Measurements from ENCODE around the gene INPP5B.

The INPP5B gene

GRCh38 chr1:37853157-37853556, 93.7 kb downstream of the INPP5B start:
- peak overlapping the region; percentile 1 for H3K27ac Mint-ChIP-seq

DNA sequence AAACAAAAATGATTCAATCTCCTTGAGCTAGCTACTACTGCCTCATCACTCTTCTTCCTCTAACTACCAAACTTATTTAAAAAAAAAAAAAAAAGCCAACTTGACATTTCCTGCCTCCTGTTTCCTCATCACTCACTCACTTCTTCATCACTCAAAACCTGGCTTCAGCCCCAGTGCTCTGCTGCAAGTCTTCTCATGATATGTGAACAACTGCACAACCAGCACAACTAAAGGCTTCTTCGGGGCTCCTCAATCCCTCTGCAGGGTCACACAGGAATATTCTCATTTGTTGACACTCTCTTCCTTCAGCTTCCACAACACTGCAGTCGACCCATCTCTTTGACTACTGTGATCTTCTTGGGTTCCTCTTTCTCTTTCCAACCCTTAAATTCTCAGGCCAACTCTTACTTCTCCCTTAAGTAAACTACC, 95.1 kb downstream of the INPP5B start:
- H3K4me1 Mint-ChIP-seq (ENCODE audit: low read depth) = peaks cover 51% of the 10 kb centered on the region
- no peak overlapping the region for H3K27ac Mint-ChIP-seq

More at GRCh38 chr1:37853157-37853556, 93.7 kb downstream of the INPP5B start:
- Mint-ChIP-seq H3K27me3 (no peaks in the 10 kb centered on the region), H3K9me3 (ENCODE audit: low read depth) (no peaks in the 10 kb centered on the region), H3K36me3 (peaks cover 11% of the 10 kb centered on the region), H3K4me3 (no peak overlapping the region), H3K4me1 (ENCODE audit: low read depth) (peaks cover 56% of the 10 kb centered on the region)

DNA sequence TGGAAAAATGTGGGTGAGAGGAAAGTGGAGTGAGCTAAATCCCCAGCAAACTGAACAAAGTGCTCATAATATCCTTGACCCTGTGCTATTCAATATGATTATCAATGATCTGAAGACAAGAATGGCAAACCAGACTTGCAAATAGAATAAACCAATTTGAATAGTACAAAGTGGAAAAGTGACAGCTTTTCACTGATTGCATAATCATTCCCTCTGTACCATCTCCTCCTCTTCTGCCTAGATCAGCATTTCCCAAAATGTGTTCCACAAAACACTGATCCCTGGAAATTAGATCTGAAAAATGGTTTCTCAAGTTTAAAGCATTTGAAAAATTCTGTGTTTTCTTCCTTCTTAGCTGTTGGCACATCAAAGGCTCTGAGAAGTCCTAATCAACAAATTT, 95.6 kb downstream of the INPP5B start:
- peaks cover 54% of the 10 kb centered on the region for H3K4me1 Mint-ChIP-seq (ENCODE audit: low read depth)
- H3K27me3 Mint-ChIP-seq = no peaks in the 10 kb centered on the region
- H3K36me3 Mint-ChIP-seq = peaks cover 10% of the 10 kb centered on the region
- H3K27ac Mint-ChIP-seq = no peak overlapping the region
- no peak overlapping the region for H3K4me3 Mint-ChIP-seq
- no peaks in the 10 kb centered on the region for H3K9me3 Mint-ChIP-seq (ENCODE audit: low read depth)

More for the DNA sequence above, 95.1 kb downstream of the INPP5B start:
- Mint-ChIP-seq H3K4me3 (no peak overlapping the region), H3K36me3 (peaks cover 9% of the 10 kb centered on the region), H3K9me3 (ENCODE audit: low read depth) (no peaks in the 10 kb centered on the region), H3K27me3 (no peaks in the 10 kb centered on the region)

DNA sequence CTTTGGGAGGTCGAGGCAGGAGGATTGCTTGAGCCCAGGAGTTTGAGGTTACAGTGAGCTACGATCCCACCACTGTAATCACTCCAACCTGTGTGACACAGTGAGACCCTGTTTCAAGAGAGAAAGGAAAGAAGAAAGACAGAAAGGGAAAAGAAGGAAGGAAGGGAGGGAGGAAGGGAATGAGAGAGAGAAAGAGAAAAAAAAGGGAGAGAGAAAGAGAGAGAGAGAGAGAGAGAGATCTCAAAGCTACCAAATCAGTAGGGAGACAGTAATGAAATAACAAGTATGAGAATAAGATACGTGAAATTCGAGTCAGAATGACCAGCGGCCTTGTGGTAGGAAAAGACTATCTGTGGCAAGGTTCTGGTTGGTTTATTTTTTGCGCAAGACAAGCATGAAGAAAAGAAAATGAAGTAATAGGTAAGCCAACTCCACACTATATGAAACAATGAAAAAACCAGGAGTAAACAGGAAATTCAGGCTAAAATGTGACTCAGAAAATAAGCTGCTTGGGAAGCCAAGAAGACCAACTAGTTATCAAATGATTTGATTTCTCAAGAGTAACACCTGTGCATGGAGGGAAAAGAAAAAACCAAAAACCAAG, 96.4 kb downstream of the INPP5B start:
- peaks cover 10% of the 10 kb centered on the region for H3K36me3 Mint-ChIP-seq
- H3K27ac Mint-ChIP-seq = no peak overlapping the region
- H3K27me3 Mint-ChIP-seq = no peaks in the 10 kb centered on the region
- peaks cover 58% of the 10 kb centered on the region for H3K4me1 Mint-ChIP-seq (ENCODE audit: low read depth)
- no peak overlapping the region for H3K4me3 Mint-ChIP-seq
- H3K9me3 Mint-ChIP-seq (ENCODE audit: low read depth) = no peaks in the 10 kb centered on the region

- peaks cover 54% of the 10 kb centered on the region for H3K4me1 Mint-ChIP-seq (ENCODE audit: low read depth)
- H3K9me3 Mint-ChIP-seq (ENCODE audit: low read depth) = no peaks in the 10 kb centered on the region
- no peak overlapping the region for H3K27ac Mint-ChIP-seq
- no peaks in the 10 kb centered on the region for H3K27me3 Mint-ChIP-seq
- peaks cover 13% of the 10 kb centered on the region for H3K36me3 Mint-ChIP-seq
- H3K4me3 Mint-ChIP-seq = no peak overlapping the region
Measured at GRCh38 chr1:37849480-37849879, 97.4 kb downstream of the INPP5B start.

DNA sequence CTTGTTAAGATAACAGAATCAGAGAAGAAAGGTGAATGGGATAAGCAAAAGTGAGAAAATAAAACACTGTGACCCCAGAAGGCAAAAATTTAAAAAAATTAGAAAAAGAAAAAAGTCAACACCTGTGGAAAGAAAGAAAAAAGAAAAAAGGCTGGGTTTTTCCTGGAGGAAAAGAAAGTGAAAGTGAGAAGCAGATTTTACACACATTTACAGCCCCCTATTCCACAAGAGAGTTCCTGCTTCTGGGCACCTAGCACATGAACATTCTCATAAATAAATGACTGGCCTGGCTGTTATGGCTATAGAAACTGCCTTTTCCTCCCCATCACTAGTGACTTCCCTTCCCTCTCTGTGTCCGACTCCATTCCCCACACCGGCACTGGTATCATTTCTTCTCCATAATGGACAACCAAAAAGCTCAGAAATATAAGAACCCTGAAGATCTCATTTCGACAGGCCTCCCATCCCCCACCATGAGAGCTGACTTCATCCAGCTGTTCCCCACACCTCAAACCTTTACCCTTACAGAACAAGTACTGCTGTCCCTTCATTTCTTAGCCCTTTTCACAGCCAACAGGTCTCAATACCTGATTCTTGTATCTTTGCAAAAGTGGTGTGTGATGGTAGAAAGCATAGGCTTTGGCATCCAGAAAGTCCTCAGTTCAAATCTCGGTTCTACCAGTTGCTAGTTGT, 100.1 kb downstream of the INPP5B start:
- Mint-ChIP-seq H3K4me3 (peak overlapping the region; percentile 76), H3K27me3 (no peaks in the 10 kb centered on the region), H3K36me3 (peaks cover 10% of the 10 kb centered on the region), H3K4me1 (ENCODE audit: low read depth) (peaks cover 49% of the 10 kb centered on the region), H3K27ac (peak overlapping the region; percentile 67), H3K9me3 (ENCODE audit: low read depth) (no peaks in the 10 kb centered on the region)

GRCh38 chr1:37845786-37846185, 101.1 kb downstream of the INPP5B start:
- Mint-ChIP-seq H3K4me3 (no peak overlapping the region), H3K36me3 (peaks cover 10% of the 10 kb centered on the region), H3K27ac (no peak overlapping the region), H3K4me1 (ENCODE audit: low read depth) (peaks cover 49% of the 10 kb centered on the region), H3K27me3 (no peaks in the 10 kb centered on the region), H3K9me3 (ENCODE audit: low read depth) (no peaks in the 10 kb centered on the region)

- H3K4me1 Mint-ChIP-seq (ENCODE audit: low read depth) = peaks cover 49% of the 10 kb centered on the region
- H3K36me3 Mint-ChIP-seq = peaks cover 12% of the 10 kb centered on the region
- no peaks in the 10 kb centered on the region for H3K9me3 Mint-ChIP-seq (ENCODE audit: low read depth)
- H3K4me3 Mint-ChIP-seq = no peak overlapping the region
- no peaks in the 10 kb centered on the region for H3K27me3 Mint-ChIP-seq
- no peak overlapping the region for H3K27ac Mint-ChIP-seq
Measured at GRCh38 chr1:37845049-37845646, 101.7 kb downstream of the INPP5B start.

GRCh38 chr1:37844536-37844935, 102.3 kb downstream of the INPP5B start:
- Mint-ChIP-seq H3K27me3 (no peaks in the 10 kb centered on the region), H3K4me3 (no peak overlapping the region), H3K36me3 (peaks cover 12% of the 10 kb centered on the region), H3K4me1 (ENCODE audit: low read depth) (peaks cover 46% of the 10 kb centered on the region), H3K9me3 (ENCODE audit: low read depth) (no peaks in the 10 kb centered on the region), H3K27ac (no peak overlapping the region)

GRCh38 chr1:37841652-37842051, 105.2 kb downstream of the INPP5B start:
- H3K36me3 Mint-ChIP-seq = peaks cover 8% of the 10 kb centered on the region

GRCh38 chr1:37840711-37841110, 106.1 kb downstream of the INPP5B start:
- H3K9me3 Mint-ChIP-seq (ENCODE audit: low read depth) = no peaks in the 10 kb centered on the region
- no peaks in the 10 kb centered on the region for H3K27me3 Mint-ChIP-seq
- peaks cover 15% of the 10 kb centered on the region for H3K4me1 Mint-ChIP-seq (ENCODE audit: low read depth)
- peaks cover 8% of the 10 kb centered on the region for H3K36me3 Mint-ChIP-seq
- H3K27ac Mint-ChIP-seq = no peak overlapping the region
- no peak overlapping the region for H3K4me3 Mint-ChIP-seq

More at GRCh38 chr1:37841652-37842051, 105.2 kb downstream of the INPP5B start:
- no peaks in the 10 kb centered on the region for H3K9me3 Mint-ChIP-seq (ENCODE audit: low read depth)
- no peaks in the 10 kb centered on the region for H3K27me3 Mint-ChIP-seq
- H3K27ac Mint-ChIP-seq = no peak overlapping the region
- H3K4me1 Mint-ChIP-seq (ENCODE audit: low read depth) = peaks cover 25% of the 10 kb centered on the region
- no peak overlapping the region for H3K4me3 Mint-ChIP-seq

GRCh38 chr1:37839676-37840075, 107.2 kb downstream of the INPP5B start:
- H3K4me1 Mint-ChIP-seq (ENCODE audit: low read depth) = peaks cover 10% of the 10 kb centered on the region
- H3K36me3 Mint-ChIP-seq = peaks cover 5% of the 10 kb centered on the region
- H3K27me3 Mint-ChIP-seq = no peaks in the 10 kb centered on the region
- H3K27ac Mint-ChIP-seq = no peak overlapping the region
- no peaks in the 10 kb centered on the region for H3K9me3 Mint-ChIP-seq (ENCODE audit: low read depth)
- H3K4me3 Mint-ChIP-seq = no peak overlapping the region

DNA sequence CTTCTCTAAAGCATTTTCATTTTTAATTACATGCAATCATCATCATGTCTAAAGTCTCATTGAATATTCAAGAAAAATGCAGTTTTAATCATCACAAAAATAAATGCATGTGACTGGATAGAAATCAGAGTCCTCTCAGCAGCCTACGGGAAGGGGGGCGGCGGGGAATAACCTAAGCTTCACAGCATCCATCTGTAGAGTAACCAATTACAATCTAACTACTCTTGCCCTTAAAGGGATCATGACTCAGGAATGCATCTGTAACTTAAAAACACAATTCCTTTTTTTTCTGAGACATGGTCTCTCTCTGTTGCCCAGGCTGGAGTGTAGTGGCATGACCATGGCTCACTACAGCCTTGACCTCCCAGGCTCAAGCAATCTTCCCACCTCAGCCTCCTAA, 110.1 kb downstream of the INPP5B start:
- H3K9me3 Mint-ChIP-seq (ENCODE audit: low read depth) = no peaks in the 10 kb centered on the region
- no peaks in the 10 kb centered on the region for H3K27me3 Mint-ChIP-seq
- H3K4me1 Mint-ChIP-seq (ENCODE audit: low read depth) = no peaks in the 10 kb centered on the region
- H3K27ac Mint-ChIP-seq = no peak overlapping the region
- no peak overlapping the region for H3K4me3 Mint-ChIP-seq
- H3K36me3 Mint-ChIP-seq = peaks cover 13% of the 10 kb centered on the region

DNA sequence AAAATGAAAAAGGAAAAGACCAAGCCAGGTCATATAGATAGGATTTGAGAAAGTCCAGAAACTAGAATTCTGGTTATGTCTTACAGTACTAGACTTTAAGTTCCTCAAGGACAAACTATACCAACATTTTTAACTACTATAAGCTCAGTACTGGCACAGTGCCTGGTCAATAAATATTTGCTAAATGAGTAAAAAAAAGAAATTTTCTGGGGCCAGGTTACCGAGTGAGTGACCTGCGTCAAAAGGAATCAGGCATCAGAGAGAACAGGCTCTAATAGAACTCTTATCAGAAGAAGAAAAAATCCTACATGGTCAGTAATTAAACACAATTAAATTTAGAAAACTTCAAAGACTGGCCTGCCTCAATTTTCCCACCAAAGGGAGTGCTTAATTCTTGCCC, 115.0 kb downstream of the INPP5B start:
- Mint-ChIP-seq H3K36me3 (peaks cover 10% of the 10 kb centered on the region), H3K27ac (no peak overlapping the region), H3K27me3 (no peaks in the 10 kb centered on the region)

GRCh38 chr1:37831109-37831508, 115.7 kb downstream of the INPP5B start:
- H3K9me3 Mint-ChIP-seq (ENCODE audit: low read depth) = no peaks in the 10 kb centered on the region
- no peak overlapping the region for H3K27ac Mint-ChIP-seq
- peaks cover 10% of the 10 kb centered on the region for H3K36me3 Mint-ChIP-seq
- H3K4me3 Mint-ChIP-seq = no peak overlapping the region
- H3K27me3 Mint-ChIP-seq = no peaks in the 10 kb centered on the region
- H3K4me1 Mint-ChIP-seq (ENCODE audit: low read depth) = no peaks in the 10 kb centered on the region

More for the DNA sequence above, 115.0 kb downstream of the INPP5B start:
- Mint-ChIP-seq H3K9me3 (ENCODE audit: low read depth) (no peaks in the 10 kb centered on the region), H3K4me1 (ENCODE audit: low read depth) (no peaks in the 10 kb centered on the region), H3K4me3 (no peak overlapping the region)

All from activated naive CD8-positive, alpha-beta T cell (primary cell).